ENCODE results near the gene DBN1. TPM values are rescaled to one million over a fixed set of nuclear protein-coding genes. Genes with fewer than 3 reads are reported as not detected.
A peak's percentile ranks its signal among the peaks of the same experiment; 100 is the strongest.

DBN1 gene
- total and polyA plus RNA-seq, 9 of the 15 experiments (the other 6 are each of a cell fraction or from before 2014, with no cell fraction given): 0.25 to 87.2 (median 27.9) TPM

DNA sequence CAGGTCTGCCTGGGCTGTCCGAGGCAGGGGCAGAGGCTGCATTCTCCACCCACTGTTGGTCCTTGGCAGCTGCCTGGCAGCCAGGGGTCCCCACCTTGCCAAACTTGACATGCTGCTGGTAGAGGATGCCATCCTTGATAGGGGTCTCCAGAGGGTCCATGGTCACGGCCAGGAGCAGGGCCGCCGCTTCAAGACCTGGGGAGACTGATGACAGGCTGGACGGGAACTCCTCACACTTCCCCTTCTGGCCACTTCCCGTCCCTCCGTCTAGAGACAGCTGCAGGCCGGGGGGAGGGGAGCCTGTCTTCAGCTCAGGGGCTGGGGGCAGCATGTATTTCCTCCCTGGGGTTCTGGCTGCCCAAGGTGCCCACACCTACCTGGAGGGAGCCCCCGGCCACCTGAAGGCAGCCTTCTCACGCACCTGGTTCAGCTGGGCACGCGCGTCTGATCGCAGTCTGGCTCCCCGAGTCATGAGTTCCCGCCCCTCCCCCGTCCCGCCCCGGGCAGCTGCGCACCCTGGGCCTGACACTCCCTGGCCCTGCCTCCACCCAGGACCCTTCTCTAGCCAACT lies 36.0 kb upstream of the DBN1 start, which contains the start of gene DOK3 (continued):
- TF ChIP-seq, protein P1, sequence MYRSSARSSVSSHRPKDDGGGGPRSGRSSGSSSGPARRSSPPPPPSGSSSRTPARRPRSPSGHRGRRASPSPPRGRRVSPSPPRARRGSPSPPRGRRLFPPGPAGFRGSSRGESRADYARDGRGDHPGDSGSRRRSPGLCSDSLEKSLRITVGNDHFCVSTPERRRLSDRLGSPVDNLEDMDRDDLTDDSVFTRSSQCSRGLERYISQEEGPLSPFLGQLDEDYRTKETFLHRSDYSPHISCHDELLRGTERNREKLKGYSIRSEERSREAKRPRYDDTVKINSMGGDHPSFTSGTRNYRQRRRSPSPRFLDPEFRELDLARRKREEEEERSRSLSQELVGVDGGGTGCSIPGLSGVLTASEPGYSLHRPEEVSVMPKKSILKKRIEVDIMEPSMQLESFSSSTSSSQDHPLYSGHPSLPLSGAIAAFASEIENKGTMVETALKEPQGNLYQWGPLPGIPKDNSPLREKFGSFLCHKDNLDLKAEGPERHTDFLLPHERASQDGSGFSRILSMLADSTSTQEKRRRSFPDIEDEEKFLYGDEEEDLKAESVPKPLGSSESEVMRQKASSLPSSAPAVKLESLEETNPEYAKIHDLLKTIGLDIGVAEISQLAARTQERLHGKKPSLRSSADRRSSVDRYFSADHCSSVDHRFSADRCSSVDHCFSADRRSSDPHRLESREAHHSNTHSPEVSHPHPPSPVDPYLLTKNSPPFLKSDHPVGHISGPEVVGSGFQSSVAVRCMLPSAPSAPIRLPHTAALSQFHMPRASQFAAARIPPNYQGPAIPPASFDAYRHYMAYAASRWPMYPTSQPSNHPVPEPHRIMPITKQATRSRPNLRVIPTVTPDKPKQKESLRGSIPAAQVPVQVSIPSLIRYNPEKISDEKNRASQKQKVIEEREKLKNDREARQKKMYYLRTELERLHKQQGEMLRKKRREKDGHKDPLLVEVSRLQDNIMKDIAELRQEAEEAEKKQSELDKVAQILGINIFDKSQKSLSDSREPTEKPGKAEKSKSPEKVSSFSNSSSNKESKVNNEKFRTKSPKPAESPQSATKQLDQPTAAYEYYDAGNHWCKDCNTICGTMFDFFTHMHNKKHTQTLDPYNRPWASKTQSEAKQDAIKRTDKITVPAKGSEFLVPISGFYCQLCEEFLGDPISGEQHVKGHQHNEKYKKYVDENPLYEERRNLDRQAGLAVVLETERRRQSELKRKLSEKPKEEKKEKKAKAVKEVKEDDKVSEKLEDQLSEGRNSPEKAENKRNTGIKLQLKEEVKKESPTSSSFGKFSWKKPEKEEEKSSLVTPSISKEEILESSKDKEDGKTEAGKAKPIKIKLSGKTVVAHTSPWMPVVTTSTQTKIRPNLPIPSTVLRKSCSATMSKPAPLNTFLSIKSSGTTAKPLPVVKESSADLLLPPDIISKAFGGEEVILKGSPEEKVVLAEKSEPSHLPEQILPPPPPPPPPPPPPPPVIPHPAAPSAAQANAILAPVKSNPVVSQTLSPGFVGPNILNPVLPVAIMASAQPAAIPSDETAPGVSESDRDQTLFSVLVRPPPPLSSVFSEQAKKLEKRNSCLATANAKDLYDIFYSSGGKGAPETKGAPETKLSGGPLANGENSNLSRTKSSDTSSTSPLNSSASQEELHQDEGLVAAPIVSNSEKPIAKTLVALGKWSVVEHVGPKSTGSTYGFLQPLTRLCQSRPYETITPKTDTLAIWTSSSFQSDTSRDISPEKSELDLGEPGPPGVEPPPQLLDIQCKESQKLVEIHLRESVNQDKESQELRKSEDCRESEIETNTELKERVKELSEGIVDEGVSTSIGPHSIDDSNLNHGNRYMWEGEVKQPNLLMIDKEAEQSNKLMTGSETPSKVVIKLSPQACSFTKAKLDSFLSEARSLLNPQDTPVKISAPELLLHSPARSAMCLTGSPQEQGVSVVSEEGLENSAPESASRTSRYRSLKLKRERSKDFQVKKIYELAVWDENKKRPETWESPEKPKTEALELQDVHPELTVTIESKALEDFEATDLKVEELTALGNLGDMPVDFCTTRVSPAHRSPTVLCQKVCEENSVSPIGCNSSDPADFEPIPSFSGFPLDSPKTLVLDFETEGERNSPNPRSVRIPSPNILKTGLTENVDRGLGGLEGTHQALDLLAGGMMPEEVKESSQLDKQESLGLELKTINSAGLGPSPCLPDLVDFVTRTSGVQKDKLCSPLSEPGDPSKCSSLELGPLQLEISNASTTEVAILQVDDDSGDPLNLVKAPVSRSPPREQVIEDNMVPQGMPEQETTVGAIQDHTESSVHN (IDR thresholded peaks at IDR 0.05; ENCODE audit: borderline replicate concordance in 1 of 2, low read depth in 1 of 2): no peak
- TF ChIP-seq, protein P2, sequence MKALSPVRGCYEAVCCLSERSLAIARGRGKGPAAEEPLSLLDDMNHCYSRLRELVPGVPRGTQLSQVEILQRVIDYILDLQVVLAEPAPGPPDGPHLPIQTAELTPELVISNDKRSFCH (CRISPR knock-in tag; IDR thresholded peaks at IDR 0.05): no peak
- TF ChIP-seq, protein P2 (tag; IDR thresholded peaks at IDR 0.05): no peak
- TF ChIP-seq COPS2 (conservative IDR thresholded peaks at IDR 0.05) (no peak), RFX7 (CRISPR knock-in tag; IDR thresholded peaks at IDR 0.05) (no peak), ARID1B (IDR thresholded peaks at IDR 0.05) (peak; percentile 20; the same call in 1 of the 2 replicates), ZNF311 (CRISPR knock-in tag; IDR thresholded peaks at IDR 0.05) (no peak), CREB1 (IDR thresholded peaks at IDR 0.05) (no peak; the same call in 1 of the 2 replicates), CREB1 (CRISPR knock-in tag; IDR thresholded peaks at IDR 0.05) (no peak), NCOR1 (IDR thresholded peaks at IDR 0.05) (no peak), PYGO2 (tag; IDR thresholded peaks at IDR 0.05) (no peak), RBM34 (IDR thresholded peaks at IDR 0.05; ENCODE audit: borderline replicate concordance, insufficient read depth, low read length) (no peak)
- TF ChIP-seq, protein P3, sequence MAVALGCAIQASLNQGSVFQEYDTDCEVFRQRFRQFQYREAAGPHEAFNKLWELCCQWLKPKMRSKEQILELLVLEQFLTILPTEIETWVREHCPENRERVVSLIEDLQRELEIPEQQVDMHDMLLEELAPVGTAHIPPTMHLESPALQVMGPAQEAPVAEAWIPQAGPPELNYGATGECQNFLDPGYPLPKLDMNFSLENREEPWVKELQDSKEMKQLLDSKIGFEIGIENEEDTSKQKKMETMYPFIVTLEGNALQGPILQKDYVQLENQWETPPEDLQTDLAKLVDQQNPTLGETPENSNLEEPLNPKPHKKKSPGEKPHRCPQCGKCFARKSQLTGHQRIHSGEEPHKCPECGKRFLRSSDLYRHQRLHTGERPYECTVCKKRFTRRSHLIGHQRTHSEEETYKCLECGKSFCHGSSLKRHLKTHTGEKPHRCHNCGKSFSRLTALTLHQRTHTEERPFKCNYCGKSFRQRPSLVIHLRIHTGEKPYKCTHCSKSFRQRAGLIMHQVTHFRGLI (CRISPR knock-in tag; IDR thresholded peaks at IDR 0.05): no peak
- TF ChIP-seq, protein P4, sequence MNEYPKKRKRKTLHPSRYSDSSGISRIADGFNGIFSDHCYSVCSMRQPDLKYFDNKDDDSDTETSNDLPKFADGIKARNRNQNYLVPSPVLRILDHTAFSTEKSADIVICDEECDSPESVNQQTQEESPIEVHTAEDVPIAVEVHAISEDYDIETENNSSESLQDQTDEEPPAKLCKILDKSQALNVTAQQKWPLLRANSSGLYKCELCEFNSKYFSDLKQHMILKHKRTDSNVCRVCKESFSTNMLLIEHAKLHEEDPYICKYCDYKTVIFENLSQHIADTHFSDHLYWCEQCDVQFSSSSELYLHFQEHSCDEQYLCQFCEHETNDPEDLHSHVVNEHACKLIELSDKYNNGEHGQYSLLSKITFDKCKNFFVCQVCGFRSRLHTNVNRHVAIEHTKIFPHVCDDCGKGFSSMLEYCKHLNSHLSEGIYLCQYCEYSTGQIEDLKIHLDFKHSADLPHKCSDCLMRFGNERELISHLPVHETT (CRISPR knock-in tag; conservative IDR thresholded peaks at IDR 0.05 in 1 of 2, IDR thresholded peaks at IDR 0.05 in 1 of 2): peak in 1 of 2 experiments; percentile 31; a peak in 1 of 4 replicates
- TF ChIP-seq, protein P5, sequence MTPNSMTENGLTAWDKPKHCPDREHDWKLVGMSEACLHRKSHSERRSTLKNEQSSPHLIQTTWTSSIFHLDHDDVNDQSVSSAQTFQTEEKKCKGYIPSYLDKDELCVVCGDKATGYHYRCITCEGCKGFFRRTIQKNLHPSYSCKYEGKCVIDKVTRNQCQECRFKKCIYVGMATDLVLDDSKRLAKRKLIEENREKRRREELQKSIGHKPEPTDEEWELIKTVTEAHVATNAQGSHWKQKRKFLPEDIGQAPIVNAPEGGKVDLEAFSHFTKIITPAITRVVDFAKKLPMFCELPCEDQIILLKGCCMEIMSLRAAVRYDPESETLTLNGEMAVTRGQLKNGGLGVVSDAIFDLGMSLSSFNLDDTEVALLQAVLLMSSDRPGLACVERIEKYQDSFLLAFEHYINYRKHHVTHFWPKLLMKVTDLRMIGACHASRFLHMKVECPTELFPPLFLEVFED (CRISPR knock-in tag; conservative IDR thresholded peaks at IDR 0.05): no peak

All from K562 (cell line).